GM19025 (cell line): ENCODE results near the gene RARG.
"Not testable (repeated sequence)": the region's sequence is repeated elsewhere in the genome, so short reads cannot be mapped to it uniquely, and the experiment has no call there.

Experiments used
- ATAC-seq: cut with Tn5 transposase; IDR thresholded peaks from one replicate; pipeline ENCODE4 v1.9.1; 2021; ENCODE audit warnings: mild to moderate bottlenecking, low read depth, moderate library complexity; ENCODE audit not compliant: unreplicated experiment

RARG gene

GRCh38 chr12:53178803-53179202, 53.2 kb downstream of the RARG start:
- ATAC-seq = not testable (repeated sequence)

DNA sequence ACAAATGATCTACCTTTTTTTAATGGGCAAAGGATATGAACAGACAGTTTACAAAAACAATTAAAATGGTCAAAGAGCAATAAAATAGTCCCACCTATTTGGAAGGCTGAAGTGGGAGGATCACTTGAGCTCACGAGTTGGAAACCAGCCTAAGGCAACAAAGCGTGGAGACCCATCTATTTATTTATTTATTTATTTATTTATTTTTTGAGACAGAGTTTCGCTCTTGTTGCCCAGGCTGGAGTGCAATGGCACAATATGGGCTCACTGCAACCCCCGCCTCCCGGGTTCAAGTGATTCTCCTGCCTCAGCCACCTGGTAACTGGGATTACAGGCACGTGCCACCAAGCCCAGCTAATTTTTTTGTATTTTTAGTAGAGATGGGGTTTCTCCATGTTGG, 54.6 kb downstream of the RARG start:
- ATAC-seq = not testable (repeated sequence)

DNA sequence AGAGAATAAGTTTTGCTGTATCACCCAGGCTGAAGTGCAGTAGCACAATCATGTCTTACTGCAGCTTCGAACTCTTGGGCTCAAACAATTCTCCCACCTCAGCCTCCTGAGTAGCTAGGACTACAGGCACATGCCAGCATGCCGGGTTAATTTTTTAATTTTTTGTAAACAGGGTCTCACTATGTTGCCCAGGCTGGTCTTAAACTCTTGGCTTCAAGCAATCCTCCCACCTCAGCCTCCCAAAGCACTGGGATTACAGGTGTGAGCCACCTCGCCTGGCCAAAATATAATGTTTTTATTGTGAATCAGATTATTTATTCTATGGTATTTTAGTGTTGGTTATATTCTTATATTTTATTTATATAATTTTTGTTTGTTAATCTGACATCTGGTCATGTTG, 55.3 kb downstream of the RARG start:
- ATAC-seq = no peak

DNA sequence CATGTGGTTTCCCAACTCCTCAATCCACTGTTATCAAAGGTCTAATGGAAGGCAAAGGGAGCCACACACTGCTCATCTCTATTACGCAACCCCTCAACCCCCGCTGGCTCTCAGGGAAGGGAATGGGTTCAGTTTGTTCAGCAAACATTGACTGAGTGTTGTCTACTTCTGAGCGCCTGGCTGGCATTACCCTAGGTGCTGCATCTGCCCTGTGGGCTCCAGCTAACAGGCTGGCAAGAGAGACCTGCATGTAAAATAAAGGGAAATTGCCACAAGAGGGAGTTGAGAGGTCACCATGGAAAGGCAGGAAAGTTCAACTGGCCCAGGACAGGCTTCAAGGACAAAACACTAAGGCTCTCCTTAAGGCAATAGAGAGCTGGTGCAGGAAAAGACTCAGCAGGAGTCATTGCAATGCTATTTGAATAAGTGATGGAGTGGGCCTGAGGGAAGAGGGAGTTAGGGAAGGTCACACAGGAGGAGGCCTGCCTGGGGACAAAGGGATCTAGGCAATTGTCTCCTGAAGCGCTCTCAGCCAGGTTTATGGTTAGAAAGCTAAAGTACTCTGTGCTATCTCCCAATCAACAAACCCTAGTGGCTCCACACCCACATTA, 57.0 kb downstream of the RARG start:
- no peak for ATAC-seq

GRCh38 chr12:53173085-53173715, 58.8 kb downstream of the RARG start:
- ATAC-seq = no peak

GRCh38 chr12:53172352-53172751, 59.7 kb downstream of the RARG start:
- ATAC-seq = no peak

GRCh38 chr12:53171725-53172329, 60.2 kb downstream of the RARG start:
- no peak for ATAC-seq

DNA sequence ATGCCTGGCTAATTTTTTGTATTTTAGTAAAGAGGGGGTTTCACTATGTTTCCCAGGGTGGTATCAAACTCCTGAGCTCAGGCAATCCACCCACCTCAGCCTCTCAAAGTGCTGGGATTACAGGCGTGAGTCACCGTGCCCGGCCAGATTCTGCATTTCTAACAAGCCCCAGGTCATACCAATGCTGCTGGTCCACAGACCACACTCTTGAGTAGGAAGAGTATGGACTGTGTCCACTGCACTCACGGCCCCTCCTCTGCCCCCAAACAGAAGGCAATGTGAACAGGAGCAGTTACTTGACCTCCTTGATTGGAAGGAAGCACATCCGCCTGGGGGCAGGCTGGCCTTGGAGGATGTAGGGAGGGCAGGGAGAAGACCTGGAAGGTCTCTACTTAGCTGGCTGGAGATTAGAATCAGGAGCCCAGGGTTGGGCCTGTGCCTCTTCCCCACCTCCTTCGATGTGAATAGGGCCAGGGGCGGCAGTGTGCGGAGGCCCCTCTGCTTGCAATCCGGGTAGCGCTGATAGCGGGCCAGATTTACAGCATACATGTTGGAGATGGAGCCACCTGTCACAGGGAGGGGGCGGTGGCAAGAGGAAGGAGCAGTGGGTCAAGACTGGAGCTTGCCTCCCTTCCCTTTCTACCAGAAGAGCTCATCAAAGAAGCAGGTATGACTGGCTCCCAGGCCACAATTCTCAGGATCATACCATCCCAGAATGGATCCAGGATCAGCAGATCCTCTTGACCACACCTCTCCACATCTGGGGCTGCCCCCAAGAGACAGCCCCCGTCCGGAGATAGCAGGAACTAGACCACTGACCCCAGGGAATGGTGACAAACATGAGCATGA, 60.9 kb downstream of the RARG start:
- no peak for ATAC-seq

- ATAC-seq = no peak
These were observed 61.8 kb downstream of the RARG start for GRCh38 chr12:53170215-53170614.

GRCh38 chr12:53169644-53170043, 62.4 kb downstream of the RARG start:
- ATAC-seq = no peak

GRCh38 chr12:53166837-53167236, 65.2 kb downstream of the RARG start:
- no peak for ATAC-seq

DNA sequence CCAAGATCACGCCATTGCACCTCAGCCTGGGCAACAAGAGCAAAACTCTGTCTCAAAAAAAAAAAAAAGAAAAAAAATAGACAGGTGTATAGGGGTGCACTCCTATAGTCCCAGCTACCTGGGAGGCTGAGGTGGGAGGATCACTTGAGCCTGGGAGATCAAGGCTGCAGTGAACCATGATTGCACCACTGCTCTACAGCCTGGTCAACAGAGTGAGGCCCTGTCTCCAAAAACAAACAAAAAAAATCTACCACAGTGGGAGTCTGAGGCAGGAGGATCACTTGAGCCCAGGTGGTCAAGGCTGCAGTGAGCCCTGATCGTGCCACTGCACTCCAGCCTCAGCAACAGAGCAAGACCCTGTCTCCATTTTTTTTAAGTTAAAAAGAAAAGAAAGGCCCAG, 69.0 kb downstream of the RARG start:
- ATAC-seq = not testable (repeated sequence)

DNA sequence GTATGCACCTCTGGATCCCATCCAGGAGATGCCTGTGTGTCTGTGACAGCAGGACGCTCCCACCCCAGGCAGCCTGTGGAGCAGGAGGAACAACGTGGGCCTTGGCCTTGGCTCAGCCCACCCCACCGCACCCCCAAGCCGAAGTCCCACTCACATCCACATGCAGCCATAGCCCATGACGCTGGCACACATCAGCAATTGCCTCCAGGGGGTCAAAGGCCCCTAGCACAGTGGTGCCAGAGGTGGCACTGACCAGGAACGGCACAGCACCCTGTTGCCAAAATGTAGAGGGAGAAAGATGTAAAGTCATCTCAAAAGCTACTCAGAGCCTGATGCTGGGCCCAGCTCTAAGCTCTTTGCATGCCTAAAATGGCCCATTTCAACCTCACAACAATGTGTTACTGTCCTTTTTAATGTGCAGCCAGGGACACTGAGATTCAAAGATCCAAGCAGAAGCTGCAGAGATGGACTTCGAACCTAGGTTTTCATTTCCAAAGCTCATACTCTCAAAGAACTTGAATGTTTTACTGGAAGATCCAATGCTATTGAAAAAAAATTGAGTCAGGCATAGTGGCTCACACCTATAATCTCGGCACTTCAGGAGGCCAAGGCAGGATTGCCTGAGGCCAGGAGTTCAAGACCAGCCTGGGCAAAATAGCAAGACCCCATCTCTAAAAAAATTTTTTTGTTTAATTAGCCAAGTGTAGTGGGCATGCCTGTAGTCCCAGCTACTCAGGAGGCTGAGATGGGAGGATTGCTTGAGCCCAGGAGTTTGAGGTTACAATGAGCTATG, 70.7 kb downstream of the RARG start:
- no peak for ATAC-seq

DNA sequence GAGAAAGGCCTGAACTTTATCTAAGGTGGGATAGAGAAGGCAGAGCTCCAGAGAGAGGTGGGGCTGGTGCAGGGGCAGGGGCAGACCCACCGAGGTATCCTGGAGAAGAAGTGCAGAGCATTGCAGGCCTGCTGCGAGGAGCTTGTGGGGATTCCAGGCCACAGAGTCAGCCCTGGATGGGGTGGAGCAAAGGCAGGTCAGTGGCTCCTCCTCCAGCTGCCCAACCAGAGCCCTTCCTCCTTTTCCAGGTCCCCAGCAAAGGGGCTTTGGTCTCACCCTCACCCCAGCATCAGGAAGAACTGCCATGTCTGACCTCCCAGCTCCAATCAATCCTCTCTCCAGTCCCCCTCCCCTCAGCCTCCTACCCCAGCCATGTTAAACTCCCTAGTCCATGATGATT, 71.3 kb downstream of the RARG start:
- ATAC-seq = no peak
